HG03039 (cell line): ENCODE results near the gene RNF227.
"Not testable (repeated sequence)": the region's sequence is repeated elsewhere in the genome, so short reads cannot be mapped to it uniquely, and the experiment has no call there.

Experiments
- ATAC-seq: cut with Tn5 transposase; IDR thresholded peaks from one replicate; pipeline ENCODE4 v1.9.1; 2021; ENCODE audit warnings: mild to moderate bottlenecking, moderate library complexity; ENCODE audit not compliant: unreplicated experiment

Gene RNF227

GRCh38 chr17:7915611-7916384 lies at the start of gene RNF227:
Gene RNF227, minus strand, starts transcription at chr17:7916289. Its CDS starts 94 bp downstream, at chr17:7916195.
- peak; percentile 79 for ATAC-seq

- ATAC-seq: no peak
Observed at GRCh38 chr17:7961421-7961820, 45.3 kb upstream of the RNF227 start.

- ATAC-seq: no peak
Observed at GRCh38 chr17:7959503-7960253, 43.6 kb upstream of the RNF227 start.

GRCh38 chr17:7956228-7956965 lies 40.3 kb upstream of the RNF227 start:
- ATAC-seq: no peak

GRCh38 chr17:7955414-7956227 lies 39.5 kb upstream of the RNF227 start:
- ATAC-seq: no peak

GRCh38 chr17:7953266-7953665 lies 37.2 kb upstream of the RNF227 start:
- not testable (repeated sequence) for ATAC-seq

- ATAC-seq: no peak
Observed at GRCh38 chr17:7951143-7951792, 35.2 kb upstream of the RNF227 start.

GRCh38 chr17:7950578-7950977 lies 34.5 kb upstream of the RNF227 start:
- no peak for ATAC-seq

- ATAC-seq: no peak
Observed at GRCh38 chr17:7947651-7948050, 31.6 kb upstream of the RNF227 start.

GRCh38 chr17:7946441-7946840 lies 30.4 kb upstream of the RNF227 start:
- ATAC-seq: no peak

- ATAC-seq: no peak
Observed at GRCh38 chr17:7945651-7946050, 29.6 kb upstream of the RNF227 start.

- no peak for ATAC-seq
Observed at GRCh38 chr17:7944326-7944725, 28.2 kb upstream of the RNF227 start.

GRCh38 chr17:7943291-7943690 lies 27.2 kb upstream of the RNF227 start:
- ATAC-seq: no peak

GRCh38 chr17:7940743-7941142 lies 24.7 kb upstream of the RNF227 start:
- no peak for ATAC-seq

GRCh38 chr17:7940034-7940433 lies 23.9 kb upstream of the RNF227 start:
- no peak for ATAC-seq

GRCh38 chr17:7935859-7936258 lies 19.8 kb upstream of the RNF227 start:
- ATAC-seq: no peak

GRCh38 chr17:7932949-7933348 lies 16.9 kb upstream of the RNF227 start:
- no peak for ATAC-seq

- ATAC-seq: no peak
Observed at GRCh38 chr17:7932483-7932891, 16.4 kb upstream of the RNF227 start.

- peak; percentile 90 for ATAC-seq
Observed at GRCh38 chr17:7931709-7932482, 15.8 kb upstream of the RNF227 start, which contains the start of the genes CNTROB and TRAPPC1. Gene CNTROB, plus strand, starts transcription at chr17:7932206. Its CDS starts 874 bp downstream, at chr17:7933080. Gene TRAPPC1, minus strand, starts transcription at chr17:7931946. Its CDS starts 117 bp downstream, at chr17:7931829.
